Measurements from ENCODE around the gene IL25.
"Not testable (repeated sequence)": the region's sequence is repeated elsewhere in the genome, so short reads cannot be mapped to it uniquely, and the experiment has no call there.

IL25 gene

DNA sequence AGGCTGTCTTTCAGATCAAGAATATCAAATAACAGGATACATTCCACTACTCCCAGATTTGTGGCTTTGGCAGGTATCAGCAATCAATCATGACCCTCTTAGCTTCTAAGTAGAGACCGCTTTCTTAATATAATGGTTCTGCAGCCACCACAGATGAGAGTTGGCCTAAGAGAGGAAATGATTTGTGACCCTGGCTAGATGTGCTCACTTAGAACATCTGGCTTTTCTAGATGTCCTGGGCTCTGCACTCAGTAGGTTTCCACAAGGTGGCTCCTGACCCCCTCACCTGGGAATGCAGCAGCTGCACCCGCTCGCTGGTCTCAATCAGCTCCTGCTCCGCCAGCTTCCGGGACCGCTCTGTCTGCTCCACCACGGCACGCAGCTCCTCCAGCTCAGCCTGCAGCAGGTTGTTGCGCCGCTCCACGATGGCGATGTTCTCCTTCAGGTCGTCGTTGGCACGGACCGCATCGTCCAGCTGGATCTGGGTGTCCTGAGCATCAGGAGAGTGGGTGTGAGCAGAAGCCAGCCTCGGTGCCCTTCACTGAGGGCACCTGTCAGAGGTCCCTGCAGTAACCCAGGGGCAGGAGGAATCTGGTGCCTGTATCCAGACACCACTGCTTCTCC is 13.1 kb downstream of the IL25 start:
- no peak overlapping the region for H3K4me3 ChIP-seq (ENCODE audit: low read length)
- no peak for TF ChIP-seq ZNF274 (IDR thresholded peaks at IDR 0.05; ENCODE audit: low read depth, low read length)

DNA sequence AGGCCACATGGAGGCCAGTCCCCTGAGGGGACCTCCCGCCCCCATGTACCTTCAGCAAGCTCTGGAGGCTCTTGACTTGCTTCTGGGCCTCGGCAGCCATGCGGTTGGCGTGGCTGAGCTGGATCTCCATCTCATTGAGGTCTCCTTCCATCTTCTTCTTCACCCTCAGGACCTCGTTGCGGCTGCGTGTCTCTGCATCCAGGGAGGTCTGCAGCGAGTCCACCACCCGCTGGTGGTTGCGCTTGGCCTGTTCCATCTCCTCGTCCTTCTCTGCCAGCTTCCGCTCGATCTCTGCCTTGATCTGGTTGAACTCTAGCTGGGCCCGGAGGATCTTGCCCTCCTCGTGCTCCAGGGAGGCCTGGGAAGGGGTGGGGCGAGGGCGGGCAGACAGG is 13.7 kb downstream of the IL25 start:
- H3K4me3 ChIP-seq (ENCODE audit: low read length), result not testable (repeated sequence)

DNA sequence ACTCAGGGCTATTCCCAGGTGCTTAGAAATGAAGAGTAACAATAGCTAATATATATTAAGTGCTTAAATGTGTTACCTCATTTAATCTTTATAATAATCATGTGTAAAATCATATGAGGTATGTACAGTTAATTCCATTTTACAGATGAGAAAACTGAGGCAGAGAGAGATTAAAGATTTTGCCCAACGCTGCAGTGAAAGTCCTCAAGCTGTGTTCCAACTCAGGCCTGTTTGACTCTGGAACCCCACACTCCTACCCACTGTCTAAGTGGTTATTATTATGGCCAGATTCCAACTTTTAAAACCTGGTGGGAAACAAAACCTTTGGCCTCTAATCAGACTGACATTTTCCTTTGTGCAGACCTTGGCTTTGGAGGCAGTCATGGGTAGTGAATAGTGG is 14.4 kb downstream of the IL25 start:
- H3K4me3 ChIP-seq (ENCODE audit: low read length), result no peak overlapping the region
- no peak for TF ChIP-seq ZNF274 (IDR thresholded peaks at IDR 0.05; ENCODE audit: low read depth, low read length)

DNA sequence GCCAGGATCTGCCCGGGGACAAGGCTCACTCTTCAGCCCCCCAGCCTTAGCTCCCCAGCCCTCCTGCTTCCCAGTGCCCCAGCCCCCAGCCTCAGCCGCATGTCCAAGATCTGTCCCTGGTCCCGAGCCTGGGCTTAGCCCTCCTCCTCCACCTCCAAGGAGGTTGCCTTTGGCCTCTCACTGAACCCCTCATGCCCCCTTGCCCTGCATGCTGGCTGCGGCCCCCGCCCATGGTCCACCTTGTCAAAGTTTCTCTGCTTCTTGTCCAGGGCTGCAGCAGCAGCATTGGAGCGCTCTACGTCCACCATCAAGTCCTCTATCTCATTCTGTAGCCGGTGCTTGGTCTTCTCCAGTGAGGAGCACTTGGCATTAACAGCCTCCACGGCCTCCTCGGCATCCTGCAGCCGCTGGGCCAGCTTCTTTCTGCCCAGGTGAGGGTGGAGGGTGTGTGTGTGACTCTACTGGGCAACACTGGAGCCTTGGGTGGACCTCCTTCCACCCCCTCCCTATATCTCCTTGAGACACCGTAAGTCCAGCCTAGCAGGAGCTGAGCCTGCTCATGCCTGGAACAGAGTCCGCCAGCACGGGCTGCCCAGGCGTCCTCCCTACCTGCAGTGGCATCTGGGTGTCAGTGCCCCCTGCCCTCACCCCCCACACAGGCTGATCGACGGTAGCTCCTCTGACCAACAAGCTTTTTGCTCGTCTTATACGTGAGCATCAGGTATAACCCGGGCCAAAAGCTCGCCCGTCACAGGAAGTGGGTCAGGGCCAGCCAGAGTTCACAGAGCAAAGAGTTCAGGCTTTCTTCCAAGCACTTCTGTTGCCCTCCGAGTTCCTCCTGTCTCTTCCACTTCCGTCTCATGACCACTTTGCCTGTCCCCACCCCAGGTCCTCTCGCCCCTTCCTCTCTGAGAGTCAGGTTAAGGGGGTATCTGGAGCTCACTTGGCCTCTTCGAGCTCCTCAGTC is 15.6 kb downstream of the IL25 start:
- TF ChIP-seq ZNF274 (IDR thresholded peaks at IDR 0.05; ENCODE audit: low read depth, low read length), result no peak
- H3K4me3 ChIP-seq (ENCODE audit: low read length), result no peak overlapping the region

DNA sequence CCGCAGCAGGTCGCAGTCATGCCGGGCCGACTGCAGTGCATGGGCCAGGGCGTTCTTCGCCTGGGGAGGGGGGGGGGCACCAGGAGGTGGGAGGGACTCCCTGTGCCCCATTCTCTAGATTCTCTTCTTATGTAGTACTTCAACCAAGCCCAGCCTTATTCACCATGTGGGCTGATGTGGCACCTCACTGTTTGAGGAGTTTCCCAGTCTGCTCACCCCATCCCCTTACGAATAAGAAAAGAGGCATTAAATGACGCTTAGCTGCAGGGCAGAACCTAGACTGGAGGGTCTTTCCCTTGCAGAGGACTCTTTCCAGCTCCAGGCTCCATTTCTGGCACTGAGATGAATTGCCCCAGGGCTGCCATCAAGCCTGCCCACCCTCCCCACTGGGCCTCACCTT is 16.4 kb downstream of the IL25 start:
- no peak overlapping the region for H3K4me3 ChIP-seq (ENCODE audit: low read length)
- no peak for TF ChIP-seq ZNF274 (IDR thresholded peaks at IDR 0.05; ENCODE audit: low read depth, low read length)

DNA sequence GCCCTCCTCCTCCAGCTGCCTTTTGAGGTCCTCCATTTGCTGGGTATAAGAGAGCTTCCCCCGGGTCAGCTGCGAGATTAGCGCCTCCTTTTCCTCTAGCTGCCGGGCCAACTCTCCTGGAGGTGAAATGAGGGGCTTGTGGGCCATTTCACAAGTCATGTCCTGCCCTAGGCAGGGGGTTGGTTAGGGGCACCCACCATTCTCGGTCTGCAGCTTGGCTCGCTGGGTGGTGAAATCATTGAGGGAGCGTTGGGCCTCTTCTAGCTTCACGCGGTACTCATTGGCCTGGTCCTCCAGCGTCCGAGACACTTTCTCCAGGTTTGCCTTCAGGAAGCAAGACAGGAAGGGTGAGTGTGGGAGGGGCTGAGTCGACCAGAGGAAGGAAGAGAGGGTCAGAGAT is 16.8 kb downstream of the IL25 start:
- no peak for TF ChIP-seq ZNF274 (IDR thresholded peaks at IDR 0.05; ENCODE audit: low read depth, low read length)
- no peak overlapping the region for H3K4me3 ChIP-seq (ENCODE audit: low read length)

DNA sequence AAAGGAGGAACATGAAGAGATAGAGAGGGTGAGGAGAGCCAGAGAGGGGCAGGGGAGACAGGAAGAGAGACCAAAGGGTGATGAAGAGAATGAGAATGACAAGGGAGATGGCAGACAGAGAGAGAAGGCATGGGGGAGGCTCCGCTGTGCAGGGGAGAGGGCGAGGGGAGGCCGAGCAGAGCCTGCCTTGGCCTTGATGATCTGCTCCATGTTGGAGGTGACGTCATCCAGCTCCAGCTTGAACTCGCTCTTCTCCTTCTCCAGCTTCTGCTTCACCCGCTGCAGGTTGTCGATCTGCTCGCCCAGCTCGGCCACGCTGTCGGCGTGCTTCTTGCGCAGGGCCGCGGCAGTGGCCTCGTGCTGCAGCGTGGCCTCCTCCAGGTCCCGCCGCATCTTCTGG is 17.3 kb downstream of the IL25 start:
- H3K4me3 ChIP-seq (ENCODE audit: low read length), result not testable (repeated sequence)

DNA sequence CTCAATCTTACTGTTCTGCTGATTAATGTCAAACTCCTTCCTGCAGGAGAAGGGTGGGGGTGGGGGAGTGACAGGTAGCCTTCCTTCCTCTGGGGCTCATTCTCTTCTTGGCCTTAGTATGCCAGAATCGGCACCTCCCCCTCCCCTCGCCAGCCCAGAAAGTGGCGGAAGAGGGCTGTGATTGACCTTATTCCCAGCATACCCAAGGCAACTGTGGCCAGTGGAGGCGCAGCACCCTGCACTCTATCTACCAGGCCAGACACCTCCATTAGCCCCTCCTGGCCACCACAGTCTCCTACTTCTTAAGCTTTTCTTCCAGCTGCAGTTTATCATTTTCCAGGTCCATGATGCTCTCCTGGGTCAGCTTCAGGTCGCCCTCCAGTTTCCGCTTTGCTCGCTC is 20.0 kb downstream of the IL25 start:
- no peak overlapping the region for H3K4me3 ChIP-seq (ENCODE audit: low read length)
- no peak for TF ChIP-seq ZNF274 (IDR thresholded peaks at IDR 0.05; ENCODE audit: low read depth, low read length)

DNA sequence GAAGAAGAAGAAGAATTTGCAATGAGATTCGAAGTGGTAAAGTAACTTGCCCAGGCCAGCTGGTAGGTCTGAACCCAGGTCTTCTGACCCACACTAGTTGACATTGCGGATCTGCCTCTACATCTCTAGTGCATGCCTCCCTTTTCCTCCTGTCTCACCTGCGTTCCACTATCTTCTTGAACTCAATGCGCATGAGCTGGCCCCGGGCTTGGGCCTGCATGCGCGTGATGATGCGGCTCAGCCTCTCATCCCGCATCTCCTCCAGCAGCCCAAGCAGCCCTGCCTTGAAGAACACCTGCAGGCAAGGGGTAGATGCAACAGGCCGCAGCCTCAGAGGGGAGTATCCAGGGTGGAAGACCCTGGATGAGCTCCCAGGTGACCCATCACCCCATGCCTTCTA is 23.5 kb downstream of the IL25 start:
- TF ChIP-seq ZNF274 (IDR thresholded peaks at IDR 0.05; ENCODE audit: low read depth, low read length), result no peak
- no peak overlapping the region for H3K4me3 ChIP-seq (ENCODE audit: low read length)

DNA sequence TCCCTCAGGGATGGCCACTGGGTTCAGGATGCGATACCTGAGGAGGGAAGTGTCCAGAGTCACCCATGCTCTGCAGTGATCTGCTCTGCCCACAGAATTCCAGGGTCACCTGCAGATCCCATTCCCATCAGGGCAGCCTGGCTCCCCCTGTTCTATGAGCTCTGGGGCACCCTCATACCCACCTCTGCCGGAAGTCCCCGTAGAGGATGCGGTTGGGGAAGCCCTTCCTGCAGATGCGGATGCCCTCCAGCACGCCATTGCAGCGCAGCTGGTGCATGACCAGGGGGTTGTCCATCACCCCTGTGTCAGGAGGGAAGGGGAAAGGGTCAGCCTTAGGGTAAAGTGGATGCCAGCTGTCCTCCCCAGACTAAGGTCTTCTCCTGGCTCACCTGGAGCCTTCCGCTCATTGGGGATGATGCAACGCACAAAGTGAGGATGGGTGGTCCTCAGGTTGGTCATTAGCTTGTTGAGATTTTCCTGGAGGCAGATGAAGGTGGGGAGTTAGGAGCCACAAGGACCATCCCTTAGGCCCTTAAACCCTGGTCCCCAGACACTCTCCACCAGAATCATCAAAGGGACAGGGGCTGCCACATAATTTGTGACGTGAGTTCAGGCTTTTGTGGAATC is 24.3 kb downstream of the IL25 start:
- TF ChIP-seq ZNF274 (IDR thresholded peaks at IDR 0.05; ENCODE audit: low read depth, low read length), result no peak
- H3K4me3 ChIP-seq (ENCODE audit: low read length), result no peak overlapping the region

DNA sequence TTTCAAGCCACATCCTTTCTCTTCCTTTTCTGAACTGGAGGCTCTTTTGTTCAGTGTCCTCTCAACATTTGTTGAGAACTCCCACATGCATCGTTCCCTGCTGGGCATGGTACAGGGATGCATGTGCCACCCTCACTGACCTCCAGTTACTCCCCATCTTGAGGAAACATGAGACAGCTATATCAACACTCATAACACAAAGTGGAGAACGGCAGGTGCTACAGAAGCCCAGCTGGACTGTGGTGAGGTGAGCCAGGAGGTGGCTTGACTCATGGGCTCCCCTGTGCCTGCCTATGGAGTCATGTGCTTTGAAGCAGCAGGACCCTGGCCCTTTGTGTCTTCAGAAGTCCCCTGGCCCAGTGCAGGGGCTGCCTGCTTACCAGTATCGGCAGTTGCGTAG is 25.7 kb downstream of the IL25 start:
- no peak overlapping the region for H3K4me3 ChIP-seq (ENCODE audit: low read length)
- TF ChIP-seq ZNF274 (IDR thresholded peaks at IDR 0.05; ENCODE audit: low read depth, low read length), result no peak

DNA sequence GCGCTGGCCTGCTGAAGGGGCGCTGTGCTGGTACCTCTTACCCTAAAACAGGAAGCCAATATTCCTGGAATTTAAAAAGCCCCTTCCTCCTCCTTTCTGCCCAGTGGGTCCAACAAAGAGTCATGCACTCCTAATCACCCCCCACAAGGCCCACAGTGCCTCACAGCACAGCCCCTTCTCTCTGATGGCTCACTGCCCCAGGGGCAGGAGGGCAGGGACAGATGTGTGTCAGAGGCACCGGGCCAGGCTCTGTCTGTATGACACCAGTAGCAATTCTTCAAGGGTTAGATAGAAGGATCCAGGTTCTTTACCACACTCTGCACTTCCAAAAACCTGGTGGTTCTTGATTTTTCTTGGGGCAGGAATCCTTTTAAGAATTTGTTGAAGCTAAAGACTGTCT is 26.5 kb downstream of the IL25 start:
- TF ChIP-seq ZNF274 (IDR thresholded peaks at IDR 0.05; ENCODE audit: low read depth, low read length), result no peak
- H3K4me3 ChIP-seq (ENCODE audit: low read length), result no peak overlapping the region

DNA sequence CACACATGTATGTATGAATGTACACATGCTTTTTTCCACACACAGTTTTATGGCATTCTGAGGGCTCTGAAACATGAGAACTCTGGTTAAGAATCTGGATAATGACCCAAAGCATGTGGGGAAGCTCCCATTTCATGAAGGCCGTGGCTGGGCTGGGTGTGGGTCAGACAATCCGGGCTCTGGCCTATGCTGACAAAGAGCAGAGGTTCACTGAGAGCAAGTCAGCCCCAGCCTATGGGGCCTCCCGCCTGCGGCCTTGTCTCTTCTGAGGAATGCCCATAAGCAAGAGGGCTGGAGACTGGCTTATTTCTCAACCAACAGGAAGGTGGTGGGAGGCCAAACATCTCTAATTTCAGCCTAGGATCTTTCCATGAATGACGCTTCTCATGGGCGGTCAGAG is 27.0 kb downstream of the IL25 start:
- no peak overlapping the region for H3K4me3 ChIP-seq (ENCODE audit: low read length)

DNA sequence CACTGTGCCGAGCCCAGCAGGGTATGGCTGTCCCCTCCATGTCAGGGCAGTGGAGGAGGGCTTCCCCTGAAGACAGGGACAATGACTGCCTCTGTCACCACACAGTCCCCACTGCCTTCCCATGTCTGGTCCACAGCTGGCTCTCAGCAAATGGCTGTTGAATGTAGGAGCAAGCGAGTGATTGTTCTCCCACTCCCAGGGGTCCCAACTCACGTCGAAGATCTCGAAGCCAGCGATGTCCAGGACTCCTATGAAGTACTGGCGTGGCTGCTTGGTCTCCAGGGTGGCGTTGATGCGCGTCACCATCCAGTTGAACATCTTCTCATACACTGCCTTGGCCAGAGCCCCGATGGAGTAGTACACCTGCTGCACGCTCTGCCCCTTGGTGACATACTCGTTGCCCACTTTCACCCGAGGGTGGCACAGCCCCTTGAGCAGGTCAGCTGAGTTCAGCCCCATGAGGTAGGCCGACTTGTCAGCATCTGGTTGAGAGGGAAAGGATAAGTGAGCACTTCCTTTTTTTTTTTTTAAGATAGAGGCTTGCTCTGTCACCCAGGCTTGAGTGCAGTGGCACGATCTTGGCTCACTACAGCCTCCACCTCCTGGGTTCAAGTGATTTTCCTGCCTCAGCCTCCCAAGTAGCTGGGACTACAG is 28.0 kb downstream of the IL25 start:
- H3K4me3 ChIP-seq (ENCODE audit: low read length), result not testable (repeated sequence)

More for the DNA sequence above, 27.0 kb downstream of the IL25 start:
- no peak for TF ChIP-seq ZNF274 (IDR thresholded peaks at IDR 0.05; ENCODE audit: low read depth, low read length)

DNA sequence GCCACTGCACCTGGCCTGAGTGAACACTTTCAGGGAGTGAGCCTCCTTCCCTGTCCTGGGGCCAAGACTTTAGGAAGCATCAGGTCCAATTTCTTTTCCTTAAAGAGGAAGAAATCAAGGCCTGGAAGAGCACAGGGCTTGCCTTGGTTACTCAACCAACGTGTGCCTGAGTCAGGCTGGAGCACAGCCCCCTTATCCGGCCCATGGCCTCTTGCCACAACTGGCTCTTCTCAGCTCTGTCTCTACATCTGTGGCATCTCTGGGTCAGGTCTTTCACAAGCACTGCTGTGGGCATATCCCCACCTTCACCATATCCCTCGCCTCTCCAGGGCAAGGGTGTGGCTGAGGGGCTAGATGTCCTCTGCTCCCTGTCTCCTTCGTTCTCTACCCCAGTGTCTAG is 28.7 kb downstream of the IL25 start:
- no peak for TF ChIP-seq ZNF274 (IDR thresholded peaks at IDR 0.05; ENCODE audit: low read depth, low read length)
- no peak overlapping the region for H3K4me3 ChIP-seq (ENCODE audit: low read length)
